ENCODE data around the gene NKAIN2.

NKAIN2 gene

DNA sequence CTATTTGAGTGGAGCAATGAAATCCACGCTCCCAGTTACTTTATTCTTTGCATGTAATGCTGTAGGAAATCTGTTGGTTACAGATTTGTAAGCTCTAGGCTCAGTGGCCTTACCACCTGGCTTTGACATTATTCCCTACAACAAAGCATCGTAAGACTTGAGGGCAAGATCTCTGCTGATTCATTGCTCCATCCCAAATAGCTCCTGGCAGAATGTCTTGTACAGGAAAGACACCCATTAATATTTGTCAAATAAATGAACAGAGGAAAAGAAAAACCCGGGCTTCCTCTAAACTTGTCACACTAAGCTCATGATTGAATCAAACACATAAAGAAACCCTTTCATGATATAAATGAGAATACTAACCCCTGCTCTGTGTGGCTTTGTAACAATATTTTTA lies 801.1 kb downstream of the NKAIN2 start:
- Histone ChIP-seq H3K4me3 (ENCODE audit: low read length in 2 of 2) (no peak overlapping the region), H3K27ac (ENCODE audit: low read depth in 2 of 2, low read length in 2 of 2) (no peak overlapping the region), H3K9me3 (ENCODE audit: control insufficient read depth in 2 of 2, low read length in 2 of 2) (no peaks in the 10 kb centered on the region), H3K4me1 (ENCODE audit: control insufficient read depth in 2 of 2, insufficient read depth in 2 of 2, low read length in 2 of 2) (no peaks in the 10 kb centered on the region), H3K27me3 (ENCODE audit: control insufficient read depth in 2 of 2, insufficient read depth in 2 of 2, low read length in 2 of 2) (no peaks in the 10 kb centered on the region), H3K36me3 (ENCODE audit: control insufficient read depth in 2 of 2, insufficient read depth in 2 of 2, low read length in 2 of 2) (no peaks in the 10 kb centered on the region), H3K9ac (ENCODE audit: low read depth in 1 of 2, low read length in 2 of 2) (no peak overlapping the region)

- no peaks in the 10 kb centered on the region for H3K27me3 ChIP-seq (ENCODE audit: control insufficient read depth in 2 of 2, insufficient read depth in 2 of 2, low read length in 2 of 2)
- H3K27ac ChIP-seq (ENCODE audit: low read depth in 2 of 2, low read length in 2 of 2), result no peak overlapping the region
- no peaks in the 10 kb centered on the region for H3K4me1 ChIP-seq (ENCODE audit: control insufficient read depth in 2 of 2, insufficient read depth in 2 of 2, low read length in 2 of 2)
- H3K9ac ChIP-seq (ENCODE audit: low read depth in 1 of 2, low read length in 2 of 2), result no peak overlapping the region
- no peaks in the 10 kb centered on the region for H3K9me3 ChIP-seq (ENCODE audit: control insufficient read depth in 2 of 2, low read length in 2 of 2)
- H3K36me3 ChIP-seq (ENCODE audit: control insufficient read depth in 2 of 2, insufficient read depth in 2 of 2, low read length in 2 of 2), result no peaks in the 10 kb centered on the region
- no peak overlapping the region for H3K4me3 ChIP-seq (ENCODE audit: low read length in 2 of 2)
These were observed 803.5 kb downstream of the NKAIN2 start for GRCh38 chr6:124607119-124607627.

- Histone ChIP-seq H3K36me3 (ENCODE audit: control insufficient read depth in 2 of 2, insufficient read depth in 2 of 2, low read length in 2 of 2) (no peaks in the 10 kb centered on the region), H3K9ac (ENCODE audit: low read depth in 1 of 2, low read length in 2 of 2) (no peak overlapping the region), H3K4me1 (ENCODE audit: control insufficient read depth in 2 of 2, insufficient read depth in 2 of 2, low read length in 2 of 2) (no peaks in the 10 kb centered on the region), H3K27me3 (ENCODE audit: control insufficient read depth in 2 of 2, insufficient read depth in 2 of 2, low read length in 2 of 2) (no peaks in the 10 kb centered on the region), H3K9me3 (ENCODE audit: control insufficient read depth in 2 of 2, low read length in 2 of 2) (no peaks in the 10 kb centered on the region), H3K4me3 (ENCODE audit: low read length in 2 of 2) (no peak overlapping the region), H3K27ac (ENCODE audit: low read depth in 2 of 2, low read length in 2 of 2) (no peak overlapping the region)
These were observed 809.4 kb downstream of the NKAIN2 start for GRCh38 chr6:124613031-124613430.

GRCh38 chr6:124622351-124622750 lies 818.7 kb downstream of the NKAIN2 start:
- Histone ChIP-seq H3K36me3 (ENCODE audit: control insufficient read depth in 2 of 2, insufficient read depth in 2 of 2, low read length in 2 of 2) (no peaks in the 10 kb centered on the region), H3K9ac (ENCODE audit: low read depth in 1 of 2, low read length in 2 of 2) (no peak overlapping the region), H3K9me3 (ENCODE audit: control insufficient read depth in 2 of 2, low read length in 2 of 2) (no peaks in the 10 kb centered on the region), H3K4me3 (ENCODE audit: low read length in 2 of 2) (no peak overlapping the region), H3K27ac (ENCODE audit: low read depth in 2 of 2, low read length in 2 of 2) (no peak overlapping the region), H3K27me3 (ENCODE audit: control insufficient read depth in 2 of 2, insufficient read depth in 2 of 2, low read length in 2 of 2) (no peaks in the 10 kb centered on the region), H3K4me1 (ENCODE audit: control insufficient read depth in 2 of 2, insufficient read depth in 2 of 2, low read length in 2 of 2) (no peaks in the 10 kb centered on the region)

GRCh38 chr6:124633655-124634054 lies 830.0 kb downstream of the NKAIN2 start:
- no peaks in the 10 kb centered on the region for H3K27me3 ChIP-seq (ENCODE audit: control insufficient read depth in 2 of 2, insufficient read depth in 2 of 2, low read length in 2 of 2)
- H3K9ac ChIP-seq (ENCODE audit: low read depth in 1 of 2, low read length in 2 of 2), result no peak overlapping the region
- H3K27ac ChIP-seq (ENCODE audit: low read depth in 2 of 2, low read length in 2 of 2), result no peak overlapping the region
- H3K9me3 ChIP-seq (ENCODE audit: control insufficient read depth in 2 of 2, low read length in 2 of 2), result no peaks in the 10 kb centered on the region
- H3K36me3 ChIP-seq (ENCODE audit: control insufficient read depth in 2 of 2, insufficient read depth in 2 of 2, low read length in 2 of 2), result no peaks in the 10 kb centered on the region
- no peak overlapping the region for H3K4me3 ChIP-seq (ENCODE audit: low read length in 2 of 2)
- H3K4me1 ChIP-seq (ENCODE audit: control insufficient read depth in 2 of 2, insufficient read depth in 2 of 2, low read length in 2 of 2), result no peaks in the 10 kb centered on the region

DNA sequence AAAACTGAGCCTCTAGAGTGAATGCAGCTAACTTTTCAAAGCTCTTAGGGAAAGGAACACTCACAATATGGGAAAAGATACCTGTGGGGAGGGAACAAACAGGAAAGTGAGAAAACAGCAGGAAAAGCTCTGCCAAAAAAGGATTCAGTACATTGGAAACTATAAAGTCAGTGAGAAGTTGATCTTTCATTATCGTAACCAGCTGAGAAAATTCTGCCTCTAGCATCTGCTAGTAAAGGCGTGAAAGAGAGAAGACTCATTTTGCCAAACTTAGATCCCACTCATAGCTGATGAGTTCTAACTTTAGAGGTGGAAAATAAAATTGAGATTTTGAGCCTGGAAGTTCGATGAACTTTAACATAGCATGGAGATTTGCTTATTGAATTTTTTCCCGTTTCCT lies 836.8 kb downstream of the NKAIN2 start:
- Histone ChIP-seq H3K4me3 (ENCODE audit: low read length in 2 of 2) (no peak overlapping the region), H3K4me1 (ENCODE audit: control insufficient read depth in 2 of 2, insufficient read depth in 2 of 2, low read length in 2 of 2) (no peaks in the 10 kb centered on the region), H3K27me3 (ENCODE audit: control insufficient read depth in 2 of 2, insufficient read depth in 2 of 2, low read length in 2 of 2) (no peaks in the 10 kb centered on the region), H3K9me3 (ENCODE audit: control insufficient read depth in 2 of 2, low read length in 2 of 2) (no peaks in the 10 kb centered on the region), H3K27ac (ENCODE audit: low read depth in 2 of 2, low read length in 2 of 2) (no peak overlapping the region), H3K36me3 (ENCODE audit: control insufficient read depth in 2 of 2, insufficient read depth in 2 of 2, low read length in 2 of 2) (no peaks in the 10 kb centered on the region), H3K9ac (ENCODE audit: low read depth in 1 of 2, low read length in 2 of 2) (no peak overlapping the region)

DNA sequence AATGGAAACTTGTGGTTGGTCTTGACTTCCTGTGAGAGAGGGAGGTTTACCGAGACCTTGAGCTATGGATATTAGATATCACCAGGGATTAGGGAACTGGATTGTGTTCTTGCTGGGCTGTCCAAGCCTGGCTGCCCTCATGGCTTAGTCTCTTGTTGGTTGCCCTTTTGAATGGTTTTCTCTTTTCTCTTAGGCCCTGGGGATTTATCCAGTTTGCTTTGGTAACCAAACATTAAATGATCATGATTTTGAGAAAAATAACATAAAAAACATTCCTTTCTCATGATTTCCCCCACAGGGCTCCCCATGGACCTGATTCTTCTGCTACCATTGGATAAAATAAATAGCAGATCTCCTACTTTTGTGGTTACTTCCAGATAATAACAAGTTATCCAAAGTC lies 852.2 kb downstream of the NKAIN2 start:
- no peak overlapping the region for H3K9ac ChIP-seq (ENCODE audit: low read depth in 1 of 2, low read length in 2 of 2)
- no peak overlapping the region for H3K4me3 ChIP-seq (ENCODE audit: low read length in 2 of 2)
- no peaks in the 10 kb centered on the region for H3K36me3 ChIP-seq (ENCODE audit: control insufficient read depth in 2 of 2, insufficient read depth in 2 of 2, low read length in 2 of 2)
- no peaks in the 10 kb centered on the region for H3K9me3 ChIP-seq (ENCODE audit: control insufficient read depth in 2 of 2, low read length in 2 of 2)
- no peak overlapping the region for H3K27ac ChIP-seq (ENCODE audit: low read depth in 2 of 2, low read length in 2 of 2)
- no peaks in the 10 kb centered on the region for H3K27me3 ChIP-seq (ENCODE audit: control insufficient read depth in 2 of 2, insufficient read depth in 2 of 2, low read length in 2 of 2)
- no peaks in the 10 kb centered on the region for H3K4me1 ChIP-seq (ENCODE audit: control insufficient read depth in 2 of 2, insufficient read depth in 2 of 2, low read length in 2 of 2)

DNA sequence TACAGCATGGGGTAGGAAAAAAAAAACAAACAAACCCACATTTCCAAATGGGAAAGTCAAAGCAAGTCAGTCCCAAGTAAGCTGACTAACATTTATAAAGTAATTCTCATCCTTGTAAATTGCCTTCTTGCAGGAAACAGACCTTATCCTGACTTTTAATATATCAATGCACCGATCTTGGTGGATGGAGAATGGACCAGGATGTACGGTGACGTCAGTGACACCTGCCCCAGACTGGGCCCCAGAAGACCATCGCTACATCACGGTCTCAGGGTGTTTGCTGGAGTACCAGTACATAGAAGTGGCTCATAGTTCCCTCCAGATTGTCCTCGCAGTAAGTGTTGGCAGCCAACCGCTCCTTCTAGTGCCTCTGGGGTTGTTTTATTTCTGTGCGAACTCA lies 854.4 kb downstream of the NKAIN2 start:
- Histone ChIP-seq H3K27ac (ENCODE audit: low read depth in 2 of 2, low read length in 2 of 2) (no peak overlapping the region), H3K36me3 (ENCODE audit: control insufficient read depth in 2 of 2, insufficient read depth in 2 of 2, low read length in 2 of 2) (no peaks in the 10 kb centered on the region), H3K27me3 (ENCODE audit: control insufficient read depth in 2 of 2, insufficient read depth in 2 of 2, low read length in 2 of 2) (no peaks in the 10 kb centered on the region)

DNA sequence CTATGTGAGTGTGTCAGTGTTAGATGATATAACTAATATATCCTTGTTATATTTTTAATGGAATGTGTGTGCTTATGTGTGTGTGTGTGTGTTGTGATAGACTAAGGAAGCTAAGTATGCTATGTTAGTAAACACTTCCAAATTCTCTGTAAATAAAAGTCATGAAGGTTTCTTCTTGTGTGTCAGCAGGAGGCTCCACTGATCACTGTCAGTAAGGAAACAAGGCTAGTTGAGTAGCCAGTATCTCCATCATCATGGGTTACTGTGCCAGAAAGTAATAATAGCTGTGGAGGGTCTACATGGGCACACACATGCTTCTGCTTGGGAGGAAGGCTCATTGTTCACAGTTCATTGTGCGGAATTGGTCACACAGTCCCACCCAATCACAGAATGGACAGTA lies 855.8 kb downstream of the NKAIN2 start:
- H3K4me1 ChIP-seq (ENCODE audit: control insufficient read depth in 2 of 2, insufficient read depth in 2 of 2, low read length in 2 of 2), result no peaks in the 10 kb centered on the region
- H3K9me3 ChIP-seq (ENCODE audit: control insufficient read depth in 2 of 2, low read length in 2 of 2), result no peaks in the 10 kb centered on the region
- no peak overlapping the region for H3K9ac ChIP-seq (ENCODE audit: low read depth in 1 of 2, low read length in 2 of 2)
- no peaks in the 10 kb centered on the region for H3K27me3 ChIP-seq (ENCODE audit: control insufficient read depth in 2 of 2, insufficient read depth in 2 of 2, low read length in 2 of 2)
- H3K27ac ChIP-seq (ENCODE audit: low read depth in 2 of 2, low read length in 2 of 2), result no peak overlapping the region
- no peak overlapping the region for H3K4me3 ChIP-seq (ENCODE audit: low read length in 2 of 2)
- no peaks in the 10 kb centered on the region for H3K36me3 ChIP-seq (ENCODE audit: control insufficient read depth in 2 of 2, insufficient read depth in 2 of 2, low read length in 2 of 2)

More for the DNA sequence above, 854.4 kb downstream of the NKAIN2 start:
- H3K4me1 ChIP-seq (ENCODE audit: control insufficient read depth in 2 of 2, insufficient read depth in 2 of 2, low read length in 2 of 2), result no peaks in the 10 kb centered on the region
- H3K9ac ChIP-seq (ENCODE audit: low read depth in 1 of 2, low read length in 2 of 2), result no peak overlapping the region
- H3K4me3 ChIP-seq (ENCODE audit: low read length in 2 of 2), result no peak overlapping the region
- no peaks in the 10 kb centered on the region for H3K9me3 ChIP-seq (ENCODE audit: control insufficient read depth in 2 of 2, low read length in 2 of 2)

DNA sequence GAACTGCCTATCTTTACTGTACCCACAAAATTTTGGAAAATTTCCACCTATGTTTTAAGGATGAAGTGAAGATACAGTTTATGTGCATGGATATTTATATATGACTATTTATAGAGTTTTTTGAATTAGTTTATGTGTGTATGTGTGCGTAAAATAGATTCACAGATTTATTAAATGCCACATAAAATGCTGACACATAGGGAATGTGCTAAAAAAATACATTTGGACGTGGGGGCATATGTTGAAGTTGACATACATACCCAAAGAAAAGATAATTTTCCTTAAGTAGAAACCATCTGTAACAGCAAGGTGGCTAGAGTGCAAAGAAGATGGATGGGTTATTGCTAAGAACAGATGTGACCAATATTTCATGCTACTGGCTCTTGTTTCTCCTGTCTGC lies 856.5 kb downstream of the NKAIN2 start:
- Histone ChIP-seq H3K4me3 (ENCODE audit: low read length in 2 of 2) (no peak overlapping the region), H3K4me1 (ENCODE audit: control insufficient read depth in 2 of 2, insufficient read depth in 2 of 2, low read length in 2 of 2) (no peaks in the 10 kb centered on the region), H3K27me3 (ENCODE audit: control insufficient read depth in 2 of 2, insufficient read depth in 2 of 2, low read length in 2 of 2) (no peaks in the 10 kb centered on the region), H3K9ac (ENCODE audit: low read depth in 1 of 2, low read length in 2 of 2) (no peak overlapping the region), H3K36me3 (ENCODE audit: control insufficient read depth in 2 of 2, insufficient read depth in 2 of 2, low read length in 2 of 2) (no peaks in the 10 kb centered on the region), H3K9me3 (ENCODE audit: control insufficient read depth in 2 of 2, low read length in 2 of 2) (no peaks in the 10 kb centered on the region), H3K27ac (ENCODE audit: low read depth in 2 of 2, low read length in 2 of 2) (no peak overlapping the region)

DNA sequence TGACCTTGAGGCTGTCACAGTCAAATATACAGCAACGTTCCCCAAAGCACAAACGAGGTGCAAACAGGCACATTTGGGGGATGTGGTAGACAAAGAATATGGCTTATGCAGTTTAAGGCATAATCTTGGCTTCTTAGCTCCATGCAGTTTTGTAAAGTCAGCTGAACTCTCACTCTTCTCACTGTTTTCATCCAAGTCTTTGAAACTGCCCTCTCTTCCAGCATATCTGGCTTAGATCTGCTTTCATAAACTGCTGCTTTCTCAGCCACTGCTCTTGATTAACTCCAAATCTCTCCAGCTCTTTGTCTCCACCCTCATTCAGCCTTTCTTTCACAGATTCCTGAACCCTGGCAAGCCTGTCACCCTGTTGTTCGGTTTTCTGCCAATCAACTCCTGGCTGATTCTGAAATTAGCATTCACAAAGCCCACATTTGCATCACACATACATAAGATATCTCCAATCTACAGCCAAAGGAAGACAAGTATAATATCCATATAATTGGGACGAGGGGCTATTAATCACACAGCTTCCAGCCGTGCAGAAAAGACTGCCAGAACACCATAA lies 857.5 kb downstream of the NKAIN2 start:
- Histone ChIP-seq H3K36me3 (ENCODE audit: control insufficient read depth in 2 of 2, insufficient read depth in 2 of 2, low read length in 2 of 2) (no peaks in the 10 kb centered on the region), H3K27me3 (ENCODE audit: control insufficient read depth in 2 of 2, insufficient read depth in 2 of 2, low read length in 2 of 2) (no peaks in the 10 kb centered on the region), H3K4me3 (ENCODE audit: low read length in 2 of 2) (no peak overlapping the region), H3K9ac (ENCODE audit: low read depth in 1 of 2, low read length in 2 of 2) (no peak overlapping the region), H3K4me1 (ENCODE audit: control insufficient read depth in 2 of 2, insufficient read depth in 2 of 2, low read length in 2 of 2) (no peaks in the 10 kb centered on the region), H3K9me3 (ENCODE audit: control insufficient read depth in 2 of 2, low read length in 2 of 2) (no peaks in the 10 kb centered on the region), H3K27ac (ENCODE audit: low read depth in 2 of 2, low read length in 2 of 2) (no peak overlapping the region)

Measured in mucosa of rectum (tissue), 2 donors.